ENCODE data around the gene SHANK1.

DNA sequence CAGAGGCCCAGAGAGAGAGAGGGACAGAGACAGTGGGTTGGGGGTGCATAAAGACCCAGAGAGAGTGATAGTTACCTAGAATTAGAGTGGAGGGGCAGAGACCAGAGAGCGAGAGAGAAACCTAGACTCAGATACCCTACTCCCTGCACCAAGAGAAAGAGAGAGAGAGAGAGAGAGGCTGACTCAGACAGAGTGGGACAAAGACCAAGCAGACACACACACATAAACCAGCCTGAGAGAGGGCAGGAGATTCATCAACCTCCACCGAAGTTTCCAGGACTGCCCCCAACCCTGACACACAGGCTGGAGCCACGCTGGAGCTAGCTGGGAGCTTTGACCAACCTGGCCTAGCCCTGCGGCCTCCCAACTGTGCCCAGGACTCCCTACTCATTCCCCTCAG lies 92.8 kb downstream of the SHANK1 start:
- no peak for TF ChIP-seq CTCF (conservative IDR thresholded peaks at IDR 0.05; ENCODE audit: low read depth, low read length)
- TF ChIP-seq CEBPB (IDR thresholded peaks at IDR 0.05; ENCODE audit: low read depth, low read length) = no peak
- no peak for TF ChIP-seq CHD1 (IDR thresholded peaks at IDR 0.05; ENCODE audit: low read depth, low read length)
- TF ChIP-seq ELK1 (IDR thresholded peaks at IDR 0.05; ENCODE audit: borderline replicate concordance, low read depth, low read length) = no peak
- no peak for TF ChIP-seq RFX5 (IDR thresholded peaks at IDR 0.05; ENCODE audit: low read depth, low read length)
